ENCODE measurements around the gene GSAP. TPM values are rescaled to one million over a fixed set of nuclear protein-coding genes. Genes with fewer than 3 reads are reported as not detected.

GSAP gene
- total and polyA plus RNA-seq, 8 donors, result 34.1 to 60.1 (median 45.7) TPM

DNA sequence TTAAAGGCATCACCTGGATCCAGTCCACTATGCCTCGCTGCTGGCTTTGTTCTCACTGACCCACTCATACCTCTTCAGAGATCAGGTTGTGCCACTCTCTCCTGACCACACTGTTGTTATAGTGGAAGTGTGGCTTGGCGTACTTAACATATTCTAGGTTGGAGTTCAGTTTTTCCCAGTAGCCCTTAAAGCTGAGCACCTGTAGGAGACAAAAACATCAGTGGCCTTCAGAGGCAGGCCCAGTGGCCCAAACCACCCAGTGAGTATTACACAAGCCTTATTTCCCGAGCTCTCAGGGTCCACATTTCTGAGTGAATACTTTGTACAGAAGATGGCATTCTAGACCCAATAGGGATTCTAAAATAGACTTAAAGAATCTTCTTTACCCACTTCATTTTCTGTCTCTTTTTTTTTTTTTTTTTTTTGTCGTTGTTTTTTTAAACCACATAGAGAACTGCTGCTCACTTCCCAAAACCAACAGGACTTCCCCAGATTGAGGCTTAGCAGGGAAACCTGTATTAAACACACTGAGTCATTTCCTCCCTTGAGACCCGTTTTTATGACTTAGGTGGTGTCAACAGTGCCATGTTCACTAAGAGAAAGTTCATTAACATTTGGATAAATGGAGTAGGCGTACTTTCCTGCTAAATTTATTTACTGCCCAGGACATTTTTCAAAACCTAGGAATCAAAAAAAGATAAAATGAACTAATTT is 85.8 kb downstream of the GSAP start:
- TF ChIP-seq, protein P1, sequence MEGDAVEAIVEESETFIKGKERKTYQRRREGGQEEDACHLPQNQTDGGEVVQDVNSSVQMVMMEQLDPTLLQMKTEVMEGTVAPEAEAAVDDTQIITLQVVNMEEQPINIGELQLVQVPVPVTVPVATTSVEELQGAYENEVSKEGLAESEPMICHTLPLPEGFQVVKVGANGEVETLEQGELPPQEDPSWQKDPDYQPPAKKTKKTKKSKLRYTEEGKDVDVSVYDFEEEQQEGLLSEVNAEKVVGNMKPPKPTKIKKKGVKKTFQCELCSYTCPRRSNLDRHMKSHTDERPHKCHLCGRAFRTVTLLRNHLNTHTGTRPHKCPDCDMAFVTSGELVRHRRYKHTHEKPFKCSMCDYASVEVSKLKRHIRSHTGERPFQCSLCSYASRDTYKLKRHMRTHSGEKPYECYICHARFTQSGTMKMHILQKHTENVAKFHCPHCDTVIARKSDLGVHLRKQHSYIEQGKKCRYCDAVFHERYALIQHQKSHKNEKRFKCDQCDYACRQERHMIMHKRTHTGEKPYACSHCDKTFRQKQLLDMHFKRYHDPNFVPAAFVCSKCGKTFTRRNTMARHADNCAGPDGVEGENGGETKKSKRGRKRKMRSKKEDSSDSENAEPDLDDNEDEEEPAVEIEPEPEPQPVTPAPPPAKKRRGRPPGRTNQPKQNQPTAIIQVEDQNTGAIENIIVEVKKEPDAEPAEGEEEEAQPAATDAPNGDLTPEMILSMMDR (IDR thresholded peaks at IDR 0.05), result no peak
- Histone ChIP-seq H3K4me1 (peaks cover 32 to 55% of the 10 kb centered on the region in 2 donors), H3K9me3 (no peaks in the 10 kb centered on the region), H3K4me3 (no peak overlapping the region), H3K27ac (peak overlapping the region; percentile 26 to 78), H3K27me3 (no peaks in the 10 kb centered on the region), H3K36me3 (peaks cover 0 to 11% of the 10 kb centered on the region in 2 donors)
- DNase-seq, result peak in 1 of 4 donors; percentile 24
- ATAC-seq, result peak; percentile 65
- intact Hi-C loops (cut with DNase I), result no loop called here

GRCh38 chr7:77329466-77330168 is 86.5 kb downstream of the GSAP start:
- no peak overlapping the region for H3K4me3 ChIP-seq
- ATAC-seq (no peak), DNase-seq (no peak)
- TF ChIP-seq, protein P1 (IDR thresholded peaks at IDR 0.05), result no peak
- intact Hi-C loops (cut with DNase I), result no loop called here
- no peaks in the 10 kb centered on the region for H3K27me3 ChIP-seq
- no peaks in the 10 kb centered on the region for H3K9me3 ChIP-seq
- peaks cover 30 to 55% of the 10 kb centered on the region in 2 donors for H3K4me1 ChIP-seq
- H3K27ac ChIP-seq, result peak overlapping the region; percentile 26 to 78
- H3K36me3 ChIP-seq, result peaks cover 0 to 17% of the 10 kb centered on the region in 2 donors

DNA sequence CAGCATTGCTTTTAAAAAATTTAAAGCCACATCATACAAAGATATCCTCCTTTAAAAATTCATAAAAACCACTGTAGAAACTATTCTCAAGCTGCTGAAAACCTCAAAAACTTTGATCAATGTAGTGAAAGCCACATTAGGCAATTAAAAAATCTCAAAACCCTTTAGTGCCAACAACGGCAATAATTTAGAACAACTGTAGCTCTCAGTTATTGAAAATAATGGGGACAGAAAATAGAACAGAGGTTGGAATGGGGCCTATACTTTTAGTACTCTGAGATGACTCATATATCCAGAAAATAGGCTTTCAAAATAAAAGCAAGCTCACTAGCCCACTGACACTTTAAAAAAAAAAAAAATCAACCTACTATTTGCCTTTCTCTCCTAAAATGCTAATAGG is 87.5 kb downstream of the GSAP start:
- Histone ChIP-seq H3K4me1 (peaks cover 30 to 55% of the 10 kb centered on the region in 2 donors), H3K9me3 (no peaks in the 10 kb centered on the region), H3K27ac (peak overlapping the region in 1 of 2 donors; percentile 8), H3K36me3 (peaks cover 0 to 25% of the 10 kb centered on the region in 2 donors), H3K4me3 (no peak overlapping the region), H3K27me3 (no peaks in the 10 kb centered on the region)
- no peak for ATAC-seq
- TF ChIP-seq, protein P1 (IDR thresholded peaks at IDR 0.05), result no peak
- DNase-seq, result no peak
- intact Hi-C loops (cut with DNase I), result no loop called here

- ATAC-seq, result no peak
- no peaks in the 10 kb centered on the region for H3K27me3 ChIP-seq
- no peak overlapping the region for H3K4me3 ChIP-seq
- intact Hi-C loops (cut with DNase I), result no loop called here
- peak overlapping the region in 1 of 2 donors; percentile 8 for H3K27ac ChIP-seq
- TF ChIP-seq, protein P1 (IDR thresholded peaks at IDR 0.05), result no peak
- H3K36me3 ChIP-seq, result peaks cover 0 to 25% of the 10 kb centered on the region in 2 donors
- H3K9me3 ChIP-seq, result no peaks in the 10 kb centered on the region
- peaks cover 30 to 55% of the 10 kb centered on the region in 2 donors for H3K4me1 ChIP-seq
- no peak for DNase-seq
These were observed 88.1 kb downstream of the GSAP start for GRCh38 chr7:77327932-77328628.

All from left lung (tissue), 10 donors.